D721Med (cell line): Measurements from ENCODE around the gene HOXD10.
A peak's percentile ranks its signal among the peaks of the same experiment; 100 is the strongest.

Experiments used
- DNase-seq: peaks from one replicate; pipeline ENCODE4 v3.0.0; 2011; ENCODE audit warnings: low spot score; ENCODE audit not compliant: insufficient read length
- FAIRE-seq: peaks from 2 replicates; lab custom pipeline; 2011; peaks lifted over from hg19 to GRCh38; lab: Jason Lieb, UNC
- CTCF ChIP-seq: IDR thresholded peaks from 2 replicates; pipeline ENCODE4 v1.5.1; 2012; ENCODE audit warnings: mild to moderate bottlenecking, control low read depth; ENCODE audit not compliant: insufficient read depth; ENCODE audit errors: missing control alignments

Gene HOXD10

GRCh38 chr2:176088048-176088936, 28.3 kb upstream of the HOXD10 start:
- no peak for FAIRE-seq

GRCh38 chr2:176088937-176089842, 27.4 kb upstream of the HOXD10 start:
- no peak for FAIRE-seq

More at GRCh38 chr2:176088048-176088936, 28.3 kb upstream of the HOXD10 start:
- peak; percentile 56 for TF ChIP-seq CTCF
- no peak for DNase-seq

GRCh38 chr2:176089843-176090395, 26.7 kb upstream of the HOXD10 start:
- no peak for DNase-seq
- TF ChIP-seq CTCF = no peak
- no peak for FAIRE-seq

More at GRCh38 chr2:176088937-176089842, 27.4 kb upstream of the HOXD10 start:
- no peak for DNase-seq
- no peak for TF ChIP-seq CTCF

- TF ChIP-seq CTCF = no peak
- no peak for FAIRE-seq
- no peak for DNase-seq
These were observed 25.7 kb upstream of the HOXD10 start for GRCh38 chr2:176090862-176091261.

GRCh38 chr2:176091329-176092258, 25.0 kb upstream of the HOXD10 start:
- no peak for FAIRE-seq
- no peak for TF ChIP-seq CTCF
- DNase-seq = no peak
